Progenitor cell of endocrine pancreas (in vitro differentiated cells): ENCODE data around the gene BANF1. TPM values are rescaled to one million over a fixed set of nuclear protein-coding genes. Genes with fewer than 3 reads are reported as not detected.

Source experiments
- DNase-seq: peaks from one replicate; pipeline ENCODE4 v3.0.0; 2021; ENCODE audit warnings: low spot score; ENCODE audit not compliant: unreplicated experiment
- H3K27ac Mint-ChIP-seq: 2 replicates; pipeline ENCODE4 v1.8.0; 2021; ENCODE audit warnings: mild to moderate bottlenecking, moderate library complexity, mixed read lengths
- H3K27me3 Mint-ChIP-seq: 2 replicates; pipeline ENCODE4 v1.8.0; 2021; ENCODE audit warnings: mixed read lengths
- H3K36me3 Mint-ChIP-seq: 2 replicates; pipeline ENCODE4 v1.8.0; 2022; ENCODE audit warnings: mixed read lengths; ENCODE audit not compliant: insufficient read depth
- H3K4me1 Mint-ChIP-seq: 2 replicates; pipeline ENCODE4 v1.8.0; 2021; ENCODE audit warnings: low read depth, mixed read lengths
- H3K4me3 Mint-ChIP-seq: 2 replicates; pipeline ENCODE4 v1.8.0; 2021; ENCODE audit warnings: low read depth, mild to moderate bottlenecking, moderate library complexity, mixed read lengths
- H3K9me3 Mint-ChIP-seq: 2 replicates; pipeline ENCODE4 v1.8.0; 2021; ENCODE audit warnings: low read depth, mixed read lengths
- total RNA-seq: library from RNA; stranded (reverse); gene quantifications from 2 replicates; pipeline ENCODE4 v1.2.1, GENCODE V29; 2021
- TF ChIP-seq, protein P1 (sequence below): fragments of 200-600 bp; sonication (generic); IDR thresholded peaks from one replicate; pipeline ENCODE4 v1.5.0; 2021; ENCODE audit warnings: antibody characterized with exemption, mild to moderate bottlenecking; ENCODE audit not compliant: unreplicated experiment

The BANF1 gene
- total RNA-seq, 1 donor from 2014 or later, result 200 TPM

DNA sequence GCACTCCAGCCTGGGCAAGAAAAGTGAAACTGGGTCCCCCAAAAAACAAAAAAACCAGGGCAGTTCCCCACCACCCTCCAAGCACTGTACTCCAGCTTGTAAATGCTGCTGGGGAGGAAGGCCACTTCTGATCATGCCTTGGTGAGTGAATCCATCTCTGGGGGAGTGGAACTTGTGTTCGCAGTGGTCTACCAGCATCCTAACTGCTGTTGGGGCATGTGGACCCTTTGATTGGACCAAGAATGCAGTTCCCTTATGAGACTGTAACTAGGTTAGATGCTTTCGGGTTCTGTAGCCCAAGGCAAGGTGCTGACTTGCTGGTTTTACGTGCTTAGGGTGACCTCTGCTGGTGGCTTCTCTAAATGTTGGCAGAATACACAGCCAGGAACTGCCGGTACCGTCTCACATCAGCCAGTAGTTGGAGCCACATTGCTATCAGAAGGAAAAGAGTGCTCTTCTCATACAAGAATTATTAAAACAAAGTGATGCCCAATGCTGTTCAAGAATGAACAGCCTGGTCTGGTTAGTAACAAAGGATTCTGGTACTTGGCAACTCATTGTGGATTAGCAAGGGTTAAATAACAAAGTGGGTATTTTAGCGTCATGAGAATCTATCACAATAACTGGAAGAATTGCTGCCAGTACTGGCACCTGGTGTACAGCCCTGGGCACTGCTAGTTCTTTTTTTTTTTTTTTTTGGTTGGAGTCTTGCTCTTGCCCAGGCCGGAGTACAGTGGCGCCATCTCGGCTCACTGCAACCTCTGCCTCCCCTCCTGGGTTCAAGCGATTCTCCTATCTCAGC lies 13.3 kb upstream of the BANF1 start:
- peak; percentile 83 for DNase-seq
- no peaks in the 10 kb centered on the region for H3K27me3 Mint-ChIP-seq
- no peak overlapping the region for H3K4me3 Mint-ChIP-seq
- H3K4me1 Mint-ChIP-seq, result no peaks in the 10 kb centered on the region
- H3K9me3 Mint-ChIP-seq, result no peaks in the 10 kb centered on the region
- peak overlapping the region; percentile 41 for H3K27ac Mint-ChIP-seq
- TF ChIP-seq, protein P1, sequence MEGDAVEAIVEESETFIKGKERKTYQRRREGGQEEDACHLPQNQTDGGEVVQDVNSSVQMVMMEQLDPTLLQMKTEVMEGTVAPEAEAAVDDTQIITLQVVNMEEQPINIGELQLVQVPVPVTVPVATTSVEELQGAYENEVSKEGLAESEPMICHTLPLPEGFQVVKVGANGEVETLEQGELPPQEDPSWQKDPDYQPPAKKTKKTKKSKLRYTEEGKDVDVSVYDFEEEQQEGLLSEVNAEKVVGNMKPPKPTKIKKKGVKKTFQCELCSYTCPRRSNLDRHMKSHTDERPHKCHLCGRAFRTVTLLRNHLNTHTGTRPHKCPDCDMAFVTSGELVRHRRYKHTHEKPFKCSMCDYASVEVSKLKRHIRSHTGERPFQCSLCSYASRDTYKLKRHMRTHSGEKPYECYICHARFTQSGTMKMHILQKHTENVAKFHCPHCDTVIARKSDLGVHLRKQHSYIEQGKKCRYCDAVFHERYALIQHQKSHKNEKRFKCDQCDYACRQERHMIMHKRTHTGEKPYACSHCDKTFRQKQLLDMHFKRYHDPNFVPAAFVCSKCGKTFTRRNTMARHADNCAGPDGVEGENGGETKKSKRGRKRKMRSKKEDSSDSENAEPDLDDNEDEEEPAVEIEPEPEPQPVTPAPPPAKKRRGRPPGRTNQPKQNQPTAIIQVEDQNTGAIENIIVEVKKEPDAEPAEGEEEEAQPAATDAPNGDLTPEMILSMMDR, result peak; percentile 88
- H3K36me3 Mint-ChIP-seq, result peaks cover 2% of the 10 kb centered on the region

GRCh38 chr11:65992056-65992455 lies 10.2 kb upstream of the BANF1 start:
- H3K27me3 Mint-ChIP-seq, result no peaks in the 10 kb centered on the region
- TF ChIP-seq, protein P1, result no peak
- no peak overlapping the region for H3K27ac Mint-ChIP-seq
- DNase-seq, result no peak
- peaks cover 5% of the 10 kb centered on the region for H3K36me3 Mint-ChIP-seq
- H3K4me3 Mint-ChIP-seq, result no peak overlapping the region
- H3K9me3 Mint-ChIP-seq, result no peaks in the 10 kb centered on the region
- no peaks in the 10 kb centered on the region for H3K4me1 Mint-ChIP-seq

DNA sequence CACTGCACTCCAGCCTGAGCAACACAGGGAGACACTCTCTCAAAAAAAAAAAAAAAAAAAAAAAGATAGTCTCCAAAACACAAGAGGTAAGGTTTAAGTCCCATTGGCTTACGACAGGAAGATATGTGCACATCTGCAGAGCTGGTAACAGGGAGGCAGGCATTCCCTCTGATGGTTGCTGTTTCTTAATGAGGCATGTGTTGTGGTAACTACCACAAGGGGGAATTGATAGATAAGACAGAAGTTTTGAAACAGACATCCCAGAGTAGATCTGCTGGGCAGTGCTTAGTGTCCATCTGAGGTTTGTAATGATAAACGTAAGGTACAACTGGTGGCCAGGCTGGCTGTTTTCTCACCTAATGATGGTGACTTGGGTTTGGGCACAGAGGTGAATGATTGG lies 5.0 kb upstream of the BANF1 start:
- Mint-ChIP-seq H3K27me3 (no peaks in the 10 kb centered on the region), H3K9me3 (no peaks in the 10 kb centered on the region), H3K4me1 (peaks cover 8% of the 10 kb centered on the region), H3K36me3 (peaks cover 20% of the 10 kb centered on the region), H3K4me3 (no peak overlapping the region), H3K27ac (peak overlapping the region; percentile 47)
- no peak for DNase-seq
- TF ChIP-seq, protein P1, result no peak

DNA sequence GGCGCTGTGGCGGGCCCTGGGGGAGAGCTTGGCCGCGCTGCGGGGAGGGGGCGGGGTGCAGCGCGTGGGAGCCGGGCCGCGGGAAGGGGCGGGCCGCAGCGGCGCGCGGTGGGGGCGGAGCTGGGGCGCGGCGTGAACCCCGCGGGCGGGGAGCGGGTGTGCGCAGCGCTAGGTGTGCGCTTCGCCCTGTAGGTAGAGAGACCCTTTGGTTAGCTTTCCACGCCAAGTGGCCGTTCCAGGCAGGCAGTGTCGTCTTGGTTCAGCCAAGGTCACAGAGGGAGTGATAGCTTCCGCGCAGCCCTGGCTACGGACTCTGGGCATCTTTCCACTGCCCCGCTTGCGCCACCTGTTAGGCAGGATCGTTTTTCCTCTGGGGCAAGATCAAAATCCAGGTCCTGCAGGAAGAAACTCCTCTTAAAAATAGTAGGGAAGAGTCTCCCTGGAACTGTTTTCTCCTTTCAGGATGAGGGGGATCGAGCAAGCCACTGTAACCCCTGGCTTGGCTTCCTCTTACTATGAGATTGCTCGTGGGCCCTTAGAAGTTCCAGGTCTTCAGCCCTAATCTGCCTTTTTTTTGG lies 434 bp downstream of the BANF1 start:
- Mint-ChIP-seq H3K4me3 (peak overlapping the region; percentile 100), H3K27ac (peak overlapping the region; percentile 85), H3K36me3 (peaks cover 11% of the 10 kb centered on the region), H3K27me3 (no peaks in the 10 kb centered on the region), H3K4me1 (peaks cover 18% of the 10 kb centered on the region), H3K9me3 (no peaks in the 10 kb centered on the region)
- DNase-seq, result no peak
- TF ChIP-seq, protein P1, result no peak

DNA sequence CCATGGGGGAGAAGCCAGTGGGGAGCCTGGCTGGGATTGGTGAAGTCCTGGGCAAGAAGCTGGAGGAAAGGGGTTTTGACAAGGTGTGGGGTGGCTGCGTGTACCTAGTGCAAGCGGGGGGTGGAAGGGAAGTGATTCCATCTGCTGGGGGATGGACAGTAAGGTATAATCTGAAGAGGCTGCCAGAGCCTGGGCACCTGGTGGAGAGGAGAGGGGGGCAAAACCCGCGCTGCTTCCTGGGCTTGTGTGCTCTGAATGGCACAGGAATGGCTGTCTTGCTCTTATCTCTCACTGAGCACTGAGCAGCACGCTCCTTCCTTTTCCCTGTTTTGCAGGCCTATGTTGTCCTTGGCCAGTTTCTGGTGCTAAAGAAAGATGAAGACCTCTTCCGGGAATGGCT lies 988 bp downstream of the BANF1 start:
- no peak for DNase-seq
- Mint-ChIP-seq H3K27me3 (peaks cover 5% of the 10 kb centered on the region), H3K27ac (peak overlapping the region; percentile 85)

More for the DNA sequence above, 988 bp downstream of the BANF1 start:
- Mint-ChIP-seq H3K9me3 (no peaks in the 10 kb centered on the region), H3K4me3 (peak overlapping the region; percentile 100), H3K4me1 (peaks cover 18% of the 10 kb centered on the region), H3K36me3 (peaks cover 9% of the 10 kb centered on the region)
- TF ChIP-seq, protein P1, result no peak
